AG04450 (cell line): ENCODE measurements around the gene TMEM258. TPM values are rescaled to one million over a fixed set of nuclear protein-coding genes. Genes with fewer than 3 reads are reported as not detected.
A peak's percentile ranks its signal among the peaks of the same experiment; 100 is the strongest.

Source experiments
- CTCF ChIA-PET: fragments of 300-600, 350-600 bp; formaldehyde crosslinking; extraction: SDS; loops from one replicate; lab custom pipeline; 2022; ENCODE audit warnings: antibody characterized with exemption, inconsistent platforms; lab: Charles Lee
- POLR2A ChIA-PET: fragments of 350-600 bp; formaldehyde crosslinking; extraction: SDS; loops from one replicate; lab custom pipeline; 2021; ENCODE audit warnings: antibody characterized with exemption, inconsistent platforms; lab: Yijun Ruan, JAX
- DNase-seq: peaks from one replicate; pipeline ENCODE4 v3.0.0-alpha.2; 2011; ENCODE audit warnings: low read depth, low spot score
- H3K27ac ChIP-seq: one replicate; pipeline ENCODE4 v1.5.1; 2012; ENCODE audit warnings: low read depth, low read length, control low read depth
- H3K27me3 ChIP-seq: one replicate; pipeline ENCODE4 v1.6.0; 2012; ENCODE audit warnings: low read length; ENCODE audit not compliant: control insufficient read depth, insufficient read depth
- H3K4me3 ChIP-seq: 2 replicates; pipeline ENCODE4 v1.5.1; 2011; ENCODE audit warnings: mild to moderate bottlenecking, low read depth, low read length, control low read depth
- H3K9me3 ChIP-seq: 2 replicates; pipeline ENCODE4 v1.5.1; 2012; ENCODE audit warnings: low read length; ENCODE audit not compliant: control insufficient read depth, insufficient read depth
- CTCF ChIP-seq: IDR thresholded peaks from 2 replicates; pipeline ENCODE4 v1.5.1; 2011; ENCODE audit warnings: low read depth, low read length, control low read depth, inconsistent platforms
- polyA plus RNA-seq: library from polyadenylated mRNA; depleted of rRNA; stranded (reverse); fragments of >200 nt; gene quantifications from 2 replicates; pipeline ENCODE4 v1.2.3, GENCODE V29; 2011

TMEM258 gene
- polyA plus RNA-seq, 1 experiment, result 300 TPM

- ChIA-PET CTCF (interaction anchor here (0.7 to 6.9 kb wide), 7 partner anchors 16 to 359 kb away, joined by 3 to 54 read pairs (median 4); no protein-coding TSS in a partner anchor), POLR2A (interaction anchor here (0.6 kb wide), 1 partner anchor 41 kb away, joined by 5 read pairs; no protein-coding TSS in a partner anchor)
- Histone ChIP-seq H3K4me3 (no peak overlapping the region), H3K9me3 (no peaks in the 10 kb centered on the region; the same call in 1 of the 2 replicates), H3K27me3 (peaks cover 5% of the 10 kb centered on the region), H3K27ac (no peak overlapping the region)
- no peak for DNase-seq
- TF ChIP-seq CTCF, result no peak
These were observed 42.7 kb downstream of the TMEM258 start for GRCh38 chr11:61749591-61750217.

- CTCF ChIA-PET, result interaction anchor here (0.7 to 6.9 kb wide), 14 partner anchors 11 to 362 kb away, joined by 3 to 54 read pairs (median 6); partner anchors contain the start of gene TMEM258
- Histone ChIP-seq H3K27me3 (peaks cover under 1% of the 10 kb centered on the region), H3K27ac (no peak overlapping the region), H3K9me3 (no peaks in the 10 kb centered on the region; the same call in 1 of the 2 replicates), H3K4me3 (no peak overlapping the region)
- POLR2A ChIA-PET, result interaction anchor here (0.8 to 1.9 kb wide), 2 partner anchors 14 to 45 kb away, joined by 3 to 7 read pairs; partner anchors contain the start of genes FEN1 and TMEM258
- no peak for DNase-seq
- TF ChIP-seq CTCF, result no peak
These were observed 44.5 kb downstream of the TMEM258 start for GRCh38 chr11:61747967-61748285.

GRCh38 chr11:61747192-61747966 is 45.0 kb downstream of the TMEM258 start:
- ChIA-PET POLR2A (interaction anchor here (0.8 to 1.9 kb wide), 2 partner anchors 14 to 45 kb away, joined by 3 to 7 read pairs; partner anchors contain the start of genes FEN1 and TMEM258), CTCF (interaction anchor here (0.6 to 6.9 kb wide), 21 partner anchors 10 to 432 kb away, joined by 3 to 54 read pairs (median 5); partner anchors contain the start of gene TMEM258)
- H3K27ac ChIP-seq, result no peak overlapping the region
- H3K27me3 ChIP-seq, result no peaks in the 10 kb centered on the region
- peak; percentile 93 for TF ChIP-seq CTCF
- no peak for DNase-seq
- H3K4me3 ChIP-seq, result no peak overlapping the region
- no peaks in the 10 kb centered on the region; the same call in 1 of the 2 replicates for H3K9me3 ChIP-seq

GRCh38 chr11:61746442-61747191 is 45.8 kb downstream of the TMEM258 start:
- Histone ChIP-seq H3K9me3 (no peaks in the 10 kb centered on the region; the same call in 1 of the 2 replicates), H3K27me3 (no peaks in the 10 kb centered on the region), H3K27ac (no peak overlapping the region), H3K4me3 (no peak overlapping the region)
- DNase-seq, result no peak
- ChIA-PET CTCF (interaction anchor here (0.6 to 6.9 kb wide), 15 partner anchors 9 to 432 kb away, joined by 3 to 54 read pairs (median 7); partner anchors contain the start of gene TMEM258), POLR2A (interaction anchor here (1.9 kb wide), 1 partner anchor 13 kb away, joined by 7 read pairs; no protein-coding TSS in a partner anchor)
- no peak for TF ChIP-seq CTCF
